Testis (tissue), 3 donors: Measurements from ENCODE around the gene MYO7A. TPM values are rescaled to one million over a fixed set of nuclear protein-coding genes. Genes with fewer than 3 reads are reported as not detected.

Experiments
- DNase-seq: peaks from one replicate; pipeline ENCODE4 v3.0.0-alpha.2; 2019
- H3K27ac ChIP-seq, 2 donors: fragments of 200-600 bp; sonication (generic); one replicate each; pipeline ENCODE4 v1.5.1; 2019
- H3K27me3 ChIP-seq: fragments of 200-600 bp; sonication (generic); one replicate; pipeline ENCODE4 v1.5.1; 2019
- H3K36me3 ChIP-seq: fragments of 200-600 bp; sonication (generic); one replicate; pipeline ENCODE4 v1.5.1; 2017; ENCODE audit warnings: low read depth; ENCODE audit errors: missing control alignments
- H3K4me1 ChIP-seq: fragments of 200-600 bp; sonication (generic); one replicate; pipeline ENCODE4 v1.5.1; 2019
- H3K4me3 ChIP-seq, 2 donors: fragments of 200-600 bp; sonication (generic); one replicate each; pipeline ENCODE4 v1.5.1; 2017 to 2019
- H3K9me3 ChIP-seq: fragments of 200-600 bp; sonication (generic); one replicate; pipeline ENCODE4 v1.5.1; 2017
- CTCF ChIP-seq, 3 experiments: fragments of 450-650 bp in 2 of 3; fragments of 200-600 bp in 1 of 3; sonication (generic) in 1 of 3; IDR thresholded peaks; one replicate each; pipeline ENCODE4 v1.5.1; 2016 to 2019; ENCODE audit warnings: antibody characterized with exemption in 3 of 3, mild to moderate bottlenecking in 2 of 3, moderate library complexity in 1 of 3
- POLR2A ChIP-seq: fragments of 450-650 bp; IDR thresholded peaks from one replicate; pipeline ENCODE4 v1.6.1; 2017; ENCODE audit warnings: antibody characterized with exemption, mild to moderate bottlenecking, moderate library complexity
- WGBS, 2 donors: methylation state at CpG; one replicate each; pipeline ENCODE4 v1.1.5; 2018; 5-methylcytosine and 5-hydroxymethylcytosine counted together
- intact Hi-C: fragments of 100-400 bp; cut with DNase I; formaldehyde crosslinking; loops from one replicate; pipeline ENCODE4 v1.15.1; 2023; ENCODE audit warnings: low total_unique reads
- polyA plus RNA-seq: library from polyadenylated mRNA; stranded (reverse); fragments of 350-450 nt; fragmentation: Illumina TruSeq; extraction: RNeasy Lipid Tissue Mini Kit (QIAGEN cat#74804); gene quantifications from one replicate; pipeline ENCODE4 v1.2.3, GENCODE V29; 2014; ENCODE audit warnings: low read depth, low replicate concordance; ENCODE audit not compliant: insufficient read depth
- total RNA-seq, 2 donors: library from RNA; depleted of rRNA; stranded (reverse); fragments of >200 nt; gene quantifications; one replicate each; pipeline ENCODE4 v1.2.3, GENCODE V29; 2016

Gene MYO7A
- total and polyA plus RNA-seq, 3 donors from 2014 or later: 40.1 to 239 (median 161) TPM

GRCh38 chr11:77184136-77184860 lies 56.3 kb downstream of the MYO7A start:
- no peaks in the 10 kb centered on the region for H3K36me3 ChIP-seq
- H3K27ac ChIP-seq: no peak overlapping the region
- no peaks in the 10 kb centered on the region for H3K9me3 ChIP-seq
- intact Hi-C loops: loop anchor here (5.0 kb wide), 1 partner anchor 57 kb away; the partner anchor contains the start of gene MYO7A
- no peak for DNase-seq
- 90 to 93% methylated on average over 11 to 14 of the region's 15 CpGs for WGBS, 2 donors
- TF ChIP-seq POLR2A (no peak), CTCF (IDR thresholded peaks at IDR 0.05) (no peak)
- no peaks in the 10 kb centered on the region for H3K27me3 ChIP-seq
- H3K4me3 ChIP-seq: no peak overlapping the region
- H3K4me1 ChIP-seq: no peaks in the 10 kb centered on the region

GRCh38 chr11:77186302-77186701 lies 58.3 kb downstream of the MYO7A start:
- no peaks in the 10 kb centered on the region for H3K4me1 ChIP-seq
- H3K27ac ChIP-seq: no peak overlapping the region
- no peaks in the 10 kb centered on the region for H3K36me3 ChIP-seq
- H3K27me3 ChIP-seq: no peaks in the 10 kb centered on the region
- no peak for DNase-seq
- H3K4me3 ChIP-seq: no peak overlapping the region
- no peak for TF ChIP-seq POLR2A
- TF ChIP-seq CTCF (IDR thresholded peaks at IDR 0.05): no peak
- H3K9me3 ChIP-seq: no peaks in the 10 kb centered on the region
- intact Hi-C loops: no loop called here
- WGBS, 2 donors: 83 to 86% methylated on average over 1 of the region's 1 CpG

- no peak for DNase-seq
- WGBS, 2 donors: 83 to 89% methylated on average over 9 of the region's 9 CpGs
Measured at GRCh38 chr11:77187111-77187750, 59.2 kb downstream of the MYO7A start.

GRCh38 chr11:77187776-77188632 lies 60.0 kb downstream of the MYO7A start:
- WGBS, 2 donors: 65 to 68% methylated on average over 6 to 7 of the region's 7 CpGs
- H3K27me3 ChIP-seq: no peaks in the 10 kb centered on the region
- peak; percentile 93 for DNase-seq
- no peaks in the 10 kb centered on the region for H3K36me3 ChIP-seq
- H3K9me3 ChIP-seq: no peaks in the 10 kb centered on the region
- H3K4me3 ChIP-seq: no peak overlapping the region
- intact Hi-C loops: no loop called here
- no peak overlapping the region for H3K27ac ChIP-seq
- TF ChIP-seq POLR2A (no peak), CTCF (IDR thresholded peaks at IDR 0.05) (peak; percentile 89 to 95 (median 92))
- no peaks in the 10 kb centered on the region for H3K4me1 ChIP-seq

More at GRCh38 chr11:77187111-77187750, 59.2 kb downstream of the MYO7A start:
- TF ChIP-seq CTCF (IDR thresholded peaks at IDR 0.05): no peak
- TF ChIP-seq POLR2A: no peak
- Histone ChIP-seq H3K4me1 (no peaks in the 10 kb centered on the region), H3K27ac (no peak overlapping the region), H3K27me3 (no peaks in the 10 kb centered on the region), H3K9me3 (no peaks in the 10 kb centered on the region), H3K36me3 (no peaks in the 10 kb centered on the region), H3K4me3 (no peak overlapping the region)
- intact Hi-C loops: no loop called here
